H1 (cell line): ENCODE results near the gene BAG1. TPM values are rescaled to one million over a fixed set of nuclear protein-coding genes. Genes with fewer than 3 reads are reported as not detected.

Source experiments
- CTCF ChIA-PET: fragments of 300-600 bp; sonication (Branson Sonifier 250); formaldehyde crosslinking; loops from one replicate; lab custom pipeline; 2021; ENCODE audit not compliant: partially characterized antibody; lab: Charles Lee
- POLR2A ChIA-PET: fragments of 300-600 bp; sonication (Branson Sonifier 250); formaldehyde crosslinking; loops from one replicate; lab custom pipeline; 2021; ENCODE audit warnings: inconsistent platforms; ENCODE audit not compliant: partially characterized antibody; lab: Charles Lee
- DNase-seq, 2 experiments: peaks; one replicate each; pipeline versions ENCODE4 v3.0.0 to v3.0.0-alpha.2; 2010 to 2022; ENCODE audit warnings: low spot score in 2 of 2, low read depth in 1 of 2, mixed read lengths in 1 of 2
- FAIRE-seq: peaks from 2 replicates; lab custom pipeline; 2011; peaks lifted over from hg19 to GRCh38; lab: Jason Lieb, UNC
- H2AFZ ChIP-seq: 2 replicates; pipeline ENCODE4 v1.8.1; 2012; ENCODE audit warnings: low read length, inconsistent platforms
- H2AK5ac ChIP-seq: 2 replicates; pipeline ENCODE4 v1.6.1; 2013; ENCODE audit warnings: low read depth, low read length
- H2BK120ac ChIP-seq: replicated peaks from 2 replicates; pipeline ENCODE3; 2013; ENCODE audit warnings: low read depth, low read length, inconsistent platforms
- H2BK12ac ChIP-seq: 2 replicates; pipeline ENCODE4 v1.6.1; 2013; ENCODE audit warnings: low read depth, low read length
- H2BK15ac ChIP-seq: 2 replicates; pipeline ENCODE4 v1.6.1; 2013; ENCODE audit warnings: low read length
- H2BK20ac ChIP-seq: 2 replicates; pipeline ENCODE4 v1.6.1; 2013; ENCODE audit warnings: low read length
- H2BK5ac ChIP-seq: 2 replicates; pipeline ENCODE4 v1.6.1; 2013; ENCODE audit warnings: low read depth, low read length
- H3K14ac ChIP-seq: 2 replicates; pipeline ENCODE4 v1.6.1; 2013; ENCODE audit warnings: inconsistent platforms; ENCODE audit not compliant: insufficient read length
- H3K18ac ChIP-seq: 2 replicates; pipeline ENCODE4 v1.6.1; 2013; ENCODE audit warnings: low read length; ENCODE audit errors: extremely low read depth
- H3K23ac ChIP-seq: 2 replicates; pipeline ENCODE4 v1.6.1; 2013; ENCODE audit warnings: inconsistent platforms; ENCODE audit not compliant: insufficient read length
- H3K23me2 ChIP-seq: 2 replicates; pipeline ENCODE4 v1.6.1; 2013; ENCODE audit warnings: low read depth, low read length
- H3K27ac ChIP-seq: 2 replicates; pipeline ENCODE4 v1.6.1; 2011; ENCODE audit warnings: low read depth, low read length, inconsistent platforms
- H3K27me3 ChIP-seq, 4 experiments: replicated peaks in 1 of 4; 1 replicate in 1 of 4; 2 replicates in 3 of 4; pipeline versions ENCODE4 v1.6.1 to v1.8.1; 2011 to 2013; ENCODE audit warnings: low read length in 3 of 4, mild to moderate bottlenecking in 3 of 4, inconsistent platforms in 2 of 4, mixed read lengths in 2 of 4, moderate library complexity in 1 of 4; ENCODE audit not compliant: control insufficient read depth in 3 of 4, insufficient read depth in 3 of 4; ENCODE audit errors: extremely low read depth in 1 of 4
- H3K36me3 ChIP-seq, 4 experiments: 2 replicates each; pipeline versions ENCODE4 v1.6.1 to v1.8.1; 2011 to 2013; ENCODE audit warnings: mild to moderate bottlenecking in 4 of 4, low read length in 3 of 4, moderate library complexity in 2 of 4, control low read depth in 1 of 4, inconsistent platforms in 1 of 4; ENCODE audit not compliant: insufficient read depth in 4 of 4, control insufficient read depth in 2 of 4
- H3K4ac ChIP-seq: replicated peaks from 2 replicates; pipeline ENCODE3; 2013; ENCODE audit warnings: low read length, low read depth, mixed read lengths, inconsistent platforms; ENCODE audit not compliant: insufficient read length
- H3K4me1 ChIP-seq, 4 experiments: replicated peaks in 1 of 4; 1 replicate in 1 of 4; 2 replicates in 3 of 4; pipeline versions ENCODE4 v1.6.1 to v1.8.1; 2011 to 2013; ENCODE audit warnings: low read length in 3 of 4, inconsistent platforms in 2 of 4, mixed read lengths in 1 of 4; ENCODE audit not compliant: insufficient read depth in 4 of 4, control insufficient read depth in 3 of 4
- H3K4me2 ChIP-seq, 2 experiments: 2 replicates each; pipeline versions ENCODE4 v1.6.1 to v1.8.1; 2011 to 2013; ENCODE audit warnings: low read depth in 2 of 2, low read length in 2 of 2, control low read depth in 1 of 2, inconsistent platforms in 1 of 2, mild to moderate bottlenecking in 1 of 2; ENCODE audit not compliant: insufficient read depth in 1 of 2
- H3K4me3 ChIP-seq, 4 experiments: fragments of 200-600, 300-600 bp in 1 of 4; sonication (generic), shearing (Covaris generic), sonication (Bioruptor Twin) in 1 of 4; 2 replicates each; pipeline versions ENCODE4 v1.5.1 to v1.8.1; 2011 to 2016; ENCODE audit warnings: low read length in 4 of 4, low read depth in 3 of 4, control low read depth in 2 of 4, inconsistent platforms in 2 of 4, mild to moderate bottlenecking in 2 of 4, mixed read lengths in 1 of 4, moderate library complexity in 1 of 4; ENCODE audit not compliant: insufficient read depth in 2 of 4; ENCODE audit errors: extremely low read depth in 1 of 4
- H3K56ac ChIP-seq: replicated peaks from 2 replicates; pipeline ENCODE3; 2013; ENCODE audit warnings: low read depth, mild to moderate bottlenecking, mixed read lengths, low read length, inconsistent platforms; ENCODE audit not compliant: insufficient read length
- H3K79me1 ChIP-seq: 2 replicates; pipeline ENCODE4 v1.6.1; 2013; ENCODE audit warnings: low read depth, low read length, control low read depth
- H3K79me2 ChIP-seq, 2 experiments: 2 replicates each; pipeline versions ENCODE4 v1.6.1 to v1.8.1; 2012 to 2013; ENCODE audit warnings: low read length in 2 of 2, mild to moderate bottlenecking in 2 of 2, inconsistent platforms in 1 of 2; ENCODE audit not compliant: insufficient read depth in 2 of 2, control insufficient read depth in 1 of 2
- H3K9ac ChIP-seq, 4 experiments: replicated peaks in 1 of 4; 1 replicate in 1 of 4; 2 replicates in 3 of 4; pipeline versions ENCODE4 v1.6.1 to v1.8.1; 2011 to 2013; ENCODE audit warnings: low read depth in 3 of 4, low read length in 3 of 4, control low read depth in 2 of 4, mild to moderate bottlenecking in 2 of 4, moderate library complexity in 2 of 4, inconsistent platforms in 1 of 4; ENCODE audit errors: extremely low read depth in 1 of 4
- H3K9me3 ChIP-seq, 2 experiments: 2 replicates each; pipeline versions ENCODE4 v1.6.1 to v1.8.1; 2012 to 2013; ENCODE audit warnings: mild to moderate bottlenecking in 2 of 2, moderate library complexity in 2 of 2, control low read depth in 1 of 2, inconsistent platforms in 1 of 2, low read depth in 1 of 2, low read length in 1 of 2, mixed read lengths in 1 of 2; ENCODE audit not compliant: insufficient read depth in 2 of 2
- H4K20me1 ChIP-seq, 2 experiments: replicated peaks in 1 of 2; 2 replicates each; pipeline versions ENCODE3 to v1.8.1; 2011 to 2013; ENCODE audit warnings: inconsistent platforms in 2 of 2, low read length in 2 of 2, mild to moderate bottlenecking in 1 of 2; ENCODE audit not compliant: insufficient read depth in 2 of 2, control insufficient read depth in 1 of 2
- H4K5ac ChIP-seq: 2 replicates; pipeline ENCODE4 v1.6.1; 2013; ENCODE audit warnings: low read length, low read depth, mixed read lengths, inconsistent platforms; ENCODE audit not compliant: insufficient read length
- H4K8ac ChIP-seq: 2 replicates; pipeline ENCODE4 v1.8.0; 2013; ENCODE audit warnings: mild to moderate bottlenecking, moderate library complexity, low read length, inconsistent platforms; ENCODE audit not compliant: insufficient read depth; ENCODE audit errors: extremely low read depth
- H4K91ac ChIP-seq: replicated peaks from 2 replicates; pipeline ENCODE3; 2013; ENCODE audit warnings: low read length, mixed read lengths, inconsistent platforms; ENCODE audit not compliant: insufficient read length
- CBX5 ChIP-seq: fragments of 300-800, 300-1000 bp; sonication (generic); IDR thresholded peaks from 2 replicates; pipeline ENCODE4 v1.7.1; 2016; ENCODE audit warnings: antibody characterized with exemption, low read length, low read depth
- CTBP2 ChIP-seq: IDR thresholded peaks from 2 replicates; pipeline ENCODE4 v1.7.0; 2011; ENCODE audit warnings: borderline replicate concordance, mild to moderate bottlenecking, moderate library complexity, mixed read lengths, low read length; ENCODE audit not compliant: insufficient read depth, insufficient read length
- E2F6 ChIP-seq: IDR thresholded peaks from 2 replicates; pipeline ENCODE4 v1.6.1; 2012; ENCODE audit warnings: inconsistent platforms
- EGR1 ChIP-seq: IDR thresholded peaks from 2 replicates; pipeline ENCODE4 v1.6.1; 2011; ENCODE audit warnings: low read depth, low read length, borderline replicate concordance
- EZH2 ChIP-seq: fragments of 200-600 bp; sonication (generic); IDR thresholded peaks from 2 replicates; pipeline ENCODE4 v1.7.1; 2012; ENCODE audit warnings: low read depth, mild to moderate bottlenecking, moderate library complexity, low read length, inconsistent platforms; ENCODE audit not compliant: severe bottlenecking
- MAFK ChIP-seq: IDR thresholded peaks from 2 replicates; pipeline ENCODE4 v1.6.1; 2012; ENCODE audit warnings: low read depth, mild to moderate bottlenecking, improper control_type of control experiment, low read length
- NRF1 ChIP-seq: IDR thresholded peaks from 2 replicates; pipeline ENCODE4 v1.6.1; 2011; ENCODE audit warnings: mild to moderate bottlenecking, low read depth, low read length, improper control_type of control experiment
- SIN3A ChIP-seq, 2 experiments: IDR thresholded peaks in 1 of 2; conservative IDR thresholded peaks in 1 of 2; 2 replicates each; pipeline ENCODE4 v1.6.1; 2011 to 2012; ENCODE audit warnings: low read length in 2 of 2, improper control_type of control experiment in 1 of 2, low read depth in 1 of 2, mild to moderate bottlenecking in 1 of 2
- TAF7 ChIP-seq: optimal IDR thresholded peaks from 2 replicates; pipeline ENCODE3; 2011; ENCODE audit warnings: low read depth, mild to moderate bottlenecking, inconsistent platforms, low read length, moderate library complexity, borderline replicate concordance
- TBP ChIP-seq: IDR thresholded peaks from 2 replicates; pipeline ENCODE4 v1.6.1; 2011; ENCODE audit warnings: low read depth, low read length, improper control_type of control experiment
- TEAD4 ChIP-seq: IDR thresholded peaks from 2 replicates; pipeline ENCODE4 v1.6.1; 2012; ENCODE audit warnings: low read depth, low read length, inconsistent platforms, mixed read lengths
- WGBS, 2 experiments: shearing (Covaris generic) in 1 of 2; methylation state at CpG; one replicate each; pipeline versions ENCODE4 v1.1.6 to v1.1.7; 2013 to 2015; ENCODE audit warnings: low lambda C conversion rate in 2 of 2, mixed read lengths in 2 of 2, inconsistent platforms in 1 of 2, low coverage in 1 of 2, missing lambda C conversion rate in 1 of 2; ENCODE audit not compliant: insufficient replicate concordance in 2 of 2, insufficient coverage in 1 of 2, insufficient read length in 1 of 2; ENCODE audit errors: extremely low coverage in 1 of 2, missing lambda C conversion rate in 1 of 2; 5-methylcytosine and 5-hydroxymethylcytosine counted together
- polyA plus RNA-seq, 7 experiments: library from polyadenylated mRNA; depleted of rRNA in 3 of 7; stranded (reverse) in 5 of 7; unstranded in 2 of 7; fragments of >200 nt in 5 of 7; fragments of 200-250 nt in 2 of 7; gene quantifications; 1 replicate in 5 of 7; 2 replicates in 1 of 7; 4 replicates in 1 of 7; pipeline versions ENCODE4 v1.2.1 to v1.2.3, GENCODE V29; 2011 to 2013; ENCODE audit warnings: missing spikeins in 2 of 7, mixed read lengths in 2 of 7
- total RNA-seq: library from RNA; stranded (reverse); fragmentation: NEBNext Ultra II Directional; extraction: Animal tissue kit (Norgen Biotek cat#: 25700); gene quantifications from 2 replicates; pipeline ENCODE4 v1.2.1, GENCODE V29; 2021
- TF ChIP-seq, protein P1 (sequence below): IDR thresholded peaks from 2 replicates; pipeline ENCODE4 v1.6.1; 2011; ENCODE audit warnings: low read depth, mild to moderate bottlenecking, low read length; ENCODE audit not compliant: insufficient read depth

The BAG1 gene
- total and polyA plus RNA-seq, 2 of the 8 experiments (the other 6 are each of a cell fraction or from before 2014, with no cell fraction given): 14.7 to 59.8 TPM

- Histone ChIP-seq H2AK5ac (no peak overlapping the region), H2BK120ac (no peak overlapping the region), H3K23me2 (no peaks in the 10 kb centered on the region; the same call in 1 of the 2 replicates), H2BK12ac (no peak overlapping the region), H3K4ac (no peak overlapping the region), H3K4me2 (no peak overlapping the region), H3K27ac (no peak overlapping the region), H3K14ac (no peak overlapping the region), H2AFZ (no peak overlapping the region), H3K79me2 (no peaks in the 10 kb centered on the region), H4K8ac (no peak overlapping the region), H3K36me3 (no peaks in the 10 kb centered on the region), H3K18ac (no peak overlapping the region), H3K9ac (no peak overlapping the region), H4K20me1 (no peaks in the 10 kb centered on the region), H3K23ac (no peak overlapping the region), H2BK20ac (no peak overlapping the region), H4K91ac (no peak overlapping the region), H2BK5ac (no peak overlapping the region), H4K5ac (no peak overlapping the region), H3K56ac (no peak overlapping the region), H3K27me3 (no peaks in the 10 kb centered on the region; a peak in 2 of 7 replicates), H3K4me3 (no peak overlapping the region), H3K9me3 (no peaks in the 10 kb centered on the region), H2BK15ac (no peak overlapping the region), H3K4me1 (peaks cover 0 to 2% (median 0%) of the 10 kb centered on the region in 4 experiments; a peak in 1 of 7 replicates), H3K79me1 (no peaks in the 10 kb centered on the region)
- no peak for FAIRE-seq
- WGBS, 2 experiments: 85% methylated on average over 6 of the region's 6 CpGs; no CpG with 5 or more reads in 1 of the 2 experiments
- CTCF ChIA-PET: interaction anchor here (1.0 to 1.3 kb wide), 4 partner anchors 9 to 157 kb away, joined by 3 to 5 read pairs (median 4); partner anchors contain the start of gene SMU1
- no peak for DNase-seq
- POLR2A ChIA-PET: interaction anchor here (1.2 to 2.0 kb wide), 3 partner anchors 9 to 159 kb away, joined by 3 to 8 read pairs (median 7); partner anchors contain the start of gene SMU1
- TF ChIP-seq MAFK (no peak), TBP (no peak), EGR1 (no peak), TAF7 (no peak), NRF1 (no peak), CBX5 (no peak), SIN3A (conservative IDR thresholded peaks at IDR 0.05 in 1 of 2, IDR thresholded peaks at IDR 0.05 in 1 of 2; ENCODE audit: low read depth in 1 of 2, low read length in 2 of 2) (no peak), TEAD4 (no peak), EZH2 (no peak), E2F6 (no peak), CTBP2 (no peak)
- TF ChIP-seq, protein P1, sequence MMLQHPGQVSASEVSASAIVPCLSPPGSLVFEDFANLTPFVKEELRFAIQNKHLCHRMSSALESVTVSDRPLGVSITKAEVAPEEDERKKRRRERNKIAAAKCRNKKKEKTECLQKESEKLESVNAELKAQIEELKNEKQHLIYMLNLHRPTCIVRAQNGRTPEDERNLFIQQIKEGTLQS: no peak
These were observed 31.7 kb downstream of the BAG1 start for GRCh38 chr9:33232815-33233214.
